ENCODE measurements around the gene KATNB1. TPM values are rescaled to one million over a fixed set of nuclear protein-coding genes. Genes with fewer than 3 reads are reported as not detected.

The KATNB1 gene
- polyA plus RNA-seq, 2 of the 4 experiments (the other 2 are of a cell fraction), result 21.0 to 21.1 TPM

DNA sequence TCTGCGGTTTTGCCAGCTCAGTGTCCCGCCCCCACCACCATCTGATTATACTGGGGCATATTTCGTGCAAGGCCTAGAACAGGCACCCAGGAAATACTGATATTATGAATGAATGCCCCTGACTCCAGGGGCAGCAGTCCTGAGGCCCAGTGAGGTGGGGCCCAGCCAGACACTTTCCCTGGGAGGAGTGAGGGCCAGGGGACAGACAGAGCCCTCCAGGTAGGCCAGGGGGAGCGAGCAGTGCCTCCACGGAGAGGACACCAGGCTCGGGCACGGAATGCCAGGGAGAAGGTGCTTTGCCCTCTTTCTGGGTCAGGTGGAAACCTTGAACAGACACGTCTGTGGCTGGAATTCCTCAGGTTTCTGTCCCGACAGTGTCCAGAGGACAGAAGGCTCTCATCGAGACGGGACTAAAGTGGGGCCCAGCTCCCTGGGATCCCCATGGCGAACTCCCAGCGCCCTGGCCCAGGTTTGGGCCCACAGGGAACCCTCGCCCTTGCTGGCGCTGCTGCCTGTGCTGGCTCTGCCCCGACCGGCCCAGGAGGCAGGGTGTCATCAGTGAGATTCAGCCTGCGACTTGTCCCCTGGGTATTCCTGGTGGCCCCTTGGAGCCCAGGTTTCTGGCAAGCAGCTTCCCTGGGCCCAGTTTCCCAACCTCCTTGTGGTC lies 4.3 kb downstream of the KATNB1 start:
- POLR2A ChIA-PET, result no interaction called here
- ATAC-seq (no peak), DNase-seq (ENCODE audit: low read depth in 1 of 2, low spot score in 1 of 2) (no peak), FAIRE-seq (no peak)
- Histone ChIP-seq H3K27ac (no peak overlapping the region), H3K4me2 (no peak overlapping the region), H3K9me3 (no peaks in the 10 kb centered on the region), H3K4me3 (no peak overlapping the region), H3K4me1 (peaks cover 9% of the 10 kb centered on the region)
- TF ChIP-seq, protein P1, sequence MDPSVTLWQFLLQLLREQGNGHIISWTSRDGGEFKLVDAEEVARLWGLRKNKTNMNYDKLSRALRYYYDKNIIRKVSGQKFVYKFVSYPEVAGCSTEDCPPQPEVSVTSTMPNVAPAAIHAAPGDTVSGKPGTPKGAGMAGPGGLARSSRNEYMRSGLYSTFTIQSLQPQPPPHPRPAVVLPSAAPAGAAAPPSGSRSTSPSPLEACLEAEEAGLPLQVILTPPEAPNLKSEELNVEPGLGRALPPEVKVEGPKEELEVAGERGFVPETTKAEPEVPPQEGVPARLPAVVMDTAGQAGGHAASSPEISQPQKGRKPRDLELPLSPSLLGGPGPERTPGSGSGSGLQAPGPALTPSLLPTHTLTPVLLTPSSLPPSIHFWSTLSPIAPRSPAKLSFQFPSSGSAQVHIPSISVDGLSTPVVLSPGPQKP (IDR thresholded peaks at IDR 0.05; ENCODE audit: low read depth, low read length), result no peak
- TF ChIP-seq TFCP2L1 (CRISPR knock-in tag; IDR thresholded peaks at IDR 0.05) (no peak), RARB (CRISPR knock-in tag; IDR thresholded peaks at IDR 0.05) (no peak), HOXB5 (CRISPR knock-in tag; IDR thresholded peaks at IDR 0.05) (no peak), HEYL (CRISPR knock-in tag; IDR thresholded peaks at IDR 0.05) (no peak), CBX8 (IDR thresholded peaks at IDR 0.05) (no peak), MAFK (IDR thresholded peaks at IDR 0.05; ENCODE audit: partially characterized antibody) (no peak), EP300 (IDR thresholded peaks at IDR 0.05) (no peak), HDAC2 (IDR thresholded peaks at IDR 0.05) (no peak), JUNB (IDR thresholded peaks at IDR 0.05) (no peak), PHF8 (IDR thresholded peaks at IDR 0.05; ENCODE audit: borderline replicate concordance, low read depth) (no peak), MAZ (IDR thresholded peaks at IDR 0.05; ENCODE audit: borderline replicate concordance, low read depth, low read length) (no peak), CHD4 (IDR thresholded peaks at IDR 0.05; ENCODE audit: borderline replicate concordance) (no peak)
- TF ChIP-seq, protein P2, sequence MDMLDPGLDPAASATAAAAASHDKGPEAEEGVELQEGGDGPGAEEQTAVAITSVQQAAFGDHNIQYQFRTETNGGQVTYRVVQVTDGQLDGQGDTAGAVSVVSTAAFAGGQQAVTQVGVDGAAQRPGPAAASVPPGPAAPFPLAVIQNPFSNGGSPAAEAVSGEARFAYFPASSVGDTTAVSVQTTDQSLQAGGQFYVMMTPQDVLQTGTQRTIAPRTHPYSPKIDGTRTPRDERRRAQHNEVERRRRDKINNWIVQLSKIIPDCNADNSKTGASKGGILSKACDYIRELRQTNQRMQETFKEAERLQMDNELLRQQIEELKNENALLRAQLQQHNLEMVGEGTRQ (IDR thresholded peaks at IDR 0.05), result no peak
- TF ChIP-seq, protein P3, sequence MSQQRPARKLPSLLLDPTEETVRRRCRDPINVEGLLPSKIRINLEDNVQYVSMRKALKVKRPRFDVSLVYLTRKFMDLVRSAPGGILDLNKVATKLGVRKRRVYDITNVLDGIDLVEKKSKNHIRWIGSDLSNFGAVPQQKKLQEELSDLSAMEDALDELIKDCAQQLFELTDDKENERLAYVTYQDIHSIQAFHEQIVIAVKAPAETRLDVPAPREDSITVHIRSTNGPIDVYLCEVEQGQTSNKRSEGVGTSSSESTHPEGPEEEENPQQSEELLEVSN (IDR thresholded peaks at IDR 0.05; ENCODE audit: borderline replicate concordance, low read depth), result no peak
- WGBS (ENCODE audit: missing lambda C conversion rate), result 87% methylated on average over 14 of the region's 18 CpGs
- CTCF ChIA-PET, result interaction anchor here (1.1 to 5.5 kb wide), 5 partner anchors 17 to 220 kb away, joined by 3 to 46 read pairs (median 4); no protein-coding TSS in a partner anchor

DNA sequence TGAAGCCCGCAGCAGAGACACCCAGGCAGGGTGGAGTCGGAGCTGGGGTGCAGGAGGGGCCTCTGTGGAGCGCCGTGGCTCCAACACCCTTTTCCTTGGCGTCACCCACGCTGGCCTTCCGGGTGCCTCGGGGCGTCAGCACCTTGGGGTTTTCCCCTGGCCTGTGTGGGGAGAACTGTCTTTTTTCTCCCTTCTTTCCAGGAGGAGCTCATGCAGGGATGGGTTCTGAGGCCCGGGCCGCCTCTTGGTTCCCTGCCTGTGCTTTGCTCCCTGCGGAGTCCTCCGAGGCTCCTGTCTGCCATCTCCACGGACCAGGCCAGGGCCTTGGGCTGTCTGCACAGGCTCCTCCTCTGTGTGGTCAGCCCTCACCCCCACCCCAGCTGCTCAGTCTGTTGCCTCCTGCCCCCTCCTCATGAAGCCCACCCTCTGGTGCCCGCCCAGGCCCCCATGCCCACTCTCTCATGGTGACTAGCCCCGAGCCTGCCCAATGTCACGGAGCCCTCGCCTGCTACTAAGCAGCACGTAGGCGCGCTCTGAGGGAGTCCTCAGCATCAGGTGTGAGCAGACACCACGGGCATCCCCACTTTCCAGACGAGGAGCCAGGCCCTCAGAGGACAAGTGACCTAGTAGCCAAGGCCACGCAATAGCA lies 5.0 kb downstream of the KATNB1 start:
- no peak overlapping the region for H3K27ac ChIP-seq
- ChIA-PET CTCF (interaction anchor here (1.0 to 5.5 kb wide), 6 partner anchors 11 to 164 kb away, joined by 3 to 46 read pairs (median 5); no protein-coding TSS in a partner anchor), POLR2A (no interaction called here)
- DNase-seq (ENCODE audit: low read depth in 1 of 2, low spot score in 1 of 2) (no peak), FAIRE-seq (no peak), ATAC-seq (no peak)
- WGBS (ENCODE audit: missing lambda C conversion rate), result 85% methylated on average over 18 of the region's 24 CpGs
- TF ChIP-seq NPAS2 (CRISPR knock-in tag; IDR thresholded peaks at IDR 0.05; ENCODE audit: borderline replicate concordance) (no peak), EHF (CRISPR knock-in tag; IDR thresholded peaks at IDR 0.05) (no peak), MAZ (IDR thresholded peaks at IDR 0.05; ENCODE audit: borderline replicate concordance, low read depth, low read length) (no peak), ZNF302 (CRISPR knock-in tag; IDR thresholded peaks at IDR 0.05) (no peak), EHMT2 (IDR thresholded peaks at IDR 0.05; ENCODE audit: low read depth) (no peak), RARB (CRISPR knock-in tag; IDR thresholded peaks at IDR 0.05) (no peak), MYC (IDR thresholded peaks at IDR 0.05; ENCODE audit: borderline replicate concordance, low read length) (no peak), BHLHE40 (IDR thresholded peaks at IDR 0.05; ENCODE audit: low read depth, low read length) (no peak), FOSL2 (IDR thresholded peaks at IDR 0.05) (no peak), FOSL2 (CRISPR knock-in tag; IDR thresholded peaks at IDR 0.05) (no peak)
- TF ChIP-seq, protein P4, sequence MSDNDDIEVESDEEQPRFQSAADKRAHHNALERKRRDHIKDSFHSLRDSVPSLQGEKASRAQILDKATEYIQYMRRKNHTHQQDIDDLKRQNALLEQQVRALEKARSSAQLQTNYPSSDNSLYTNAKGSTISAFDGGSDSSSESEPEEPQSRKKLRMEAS (IDR thresholded peaks at IDR 0.05), result no peak
- TF ChIP-seq, protein P2 (IDR thresholded peaks at IDR 0.05), result no peak
- TF ChIP-seq, protein P3 (IDR thresholded peaks at IDR 0.05; ENCODE audit: borderline replicate concordance, low read depth), result no peak
- TF ChIP-seq, protein P5, sequence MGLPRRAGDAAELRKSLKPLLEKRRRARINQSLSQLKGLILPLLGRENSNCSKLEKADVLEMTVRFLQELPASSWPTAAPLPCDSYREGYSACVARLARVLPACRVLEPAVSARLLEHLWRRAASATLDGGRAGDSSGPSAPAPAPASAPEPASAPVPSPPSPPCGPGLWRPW (IDR thresholded peaks at IDR 0.05), result no peak
- TF ChIP-seq, protein P6, sequence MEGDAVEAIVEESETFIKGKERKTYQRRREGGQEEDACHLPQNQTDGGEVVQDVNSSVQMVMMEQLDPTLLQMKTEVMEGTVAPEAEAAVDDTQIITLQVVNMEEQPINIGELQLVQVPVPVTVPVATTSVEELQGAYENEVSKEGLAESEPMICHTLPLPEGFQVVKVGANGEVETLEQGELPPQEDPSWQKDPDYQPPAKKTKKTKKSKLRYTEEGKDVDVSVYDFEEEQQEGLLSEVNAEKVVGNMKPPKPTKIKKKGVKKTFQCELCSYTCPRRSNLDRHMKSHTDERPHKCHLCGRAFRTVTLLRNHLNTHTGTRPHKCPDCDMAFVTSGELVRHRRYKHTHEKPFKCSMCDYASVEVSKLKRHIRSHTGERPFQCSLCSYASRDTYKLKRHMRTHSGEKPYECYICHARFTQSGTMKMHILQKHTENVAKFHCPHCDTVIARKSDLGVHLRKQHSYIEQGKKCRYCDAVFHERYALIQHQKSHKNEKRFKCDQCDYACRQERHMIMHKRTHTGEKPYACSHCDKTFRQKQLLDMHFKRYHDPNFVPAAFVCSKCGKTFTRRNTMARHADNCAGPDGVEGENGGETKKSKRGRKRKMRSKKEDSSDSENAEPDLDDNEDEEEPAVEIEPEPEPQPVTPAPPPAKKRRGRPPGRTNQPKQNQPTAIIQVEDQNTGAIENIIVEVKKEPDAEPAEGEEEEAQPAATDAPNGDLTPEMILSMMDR (IDR thresholded peaks at IDR 0.05), result no peak
- TF ChIP-seq, protein P7, sequence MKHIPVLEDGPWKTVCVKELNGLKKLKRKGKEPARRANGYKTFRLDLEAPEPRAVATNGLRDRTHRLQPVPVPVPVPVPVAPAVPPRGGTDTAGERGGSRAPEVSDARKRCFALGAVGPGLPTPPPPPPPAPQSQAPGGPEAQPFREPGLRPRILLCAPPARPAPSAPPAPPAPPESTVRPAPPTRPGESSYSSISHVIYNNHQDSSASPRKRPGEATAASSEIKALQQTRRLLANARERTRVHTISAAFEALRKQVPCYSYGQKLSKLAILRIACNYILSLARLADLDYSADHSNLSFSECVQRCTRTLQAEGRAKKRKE (CRISPR knock-in tag; IDR thresholded peaks at IDR 0.05; ENCODE audit: low read depth), result no peak
- H3K4me3 ChIP-seq, result no peak overlapping the region
- H3K4me1 ChIP-seq, result peaks cover 9% of the 10 kb centered on the region
- no peak overlapping the region for H3K4me2 ChIP-seq
- H3K9me3 ChIP-seq, result no peaks in the 10 kb centered on the region

Measured in A549 (cell line).